Effector memory CD8-positive, alpha-beta T cell (primary cell): ENCODE measurements around the gene EVA1C.
"Not testable (repeated sequence)": the region's sequence is repeated elsewhere in the genome, so short reads cannot be mapped to it uniquely, and the experiment has no call there.

Experiments
- ATAC-seq: fragments of 150-1000 bp; cut with Tn5 transposase; replicated peaks from 2 replicates; pipeline ENCODE4 v1.10.0; 2021; ENCODE audit warnings: mild to moderate bottlenecking, moderate library complexity
- DNase-seq, 3 experiments: peaks; one replicate each; pipeline ENCODE4 v3.0.0; 2021
- H3K27ac Mint-ChIP-seq, 2 donors: one replicate each; pipeline ENCODE4 v1.8.0; 2022; ENCODE audit warnings: mild to moderate bottlenecking in 2 of 2, mixed read lengths in 2 of 2, moderate library complexity in 2 of 2
- H3K27me3 Mint-ChIP-seq, 2 donors: one replicate each; pipeline ENCODE4 v1.8.0; 2022; ENCODE audit warnings: mixed read lengths in 2 of 2
- H3K36me3 Mint-ChIP-seq: one replicate; pipeline ENCODE4 v1.8.0; 2022; ENCODE audit warnings: mild to moderate bottlenecking, moderate library complexity, mixed read lengths; ENCODE audit not compliant: insufficient read depth
- H3K4me1 Mint-ChIP-seq, 2 donors: one replicate each; pipeline ENCODE4 v1.8.0; 2022; ENCODE audit warnings: low read depth in 2 of 2, mixed read lengths in 2 of 2
- H3K4me3 Mint-ChIP-seq, 2 donors: one replicate each; pipeline ENCODE4 v1.8.0; 2022; ENCODE audit warnings: mild to moderate bottlenecking in 2 of 2, mixed read lengths in 2 of 2, moderate library complexity in 2 of 2
- H3K9me3 Mint-ChIP-seq, 2 donors: one replicate each; pipeline ENCODE4 v1.8.0; 2022; ENCODE audit warnings: mixed read lengths in 2 of 2

EVA1C gene

DNA sequence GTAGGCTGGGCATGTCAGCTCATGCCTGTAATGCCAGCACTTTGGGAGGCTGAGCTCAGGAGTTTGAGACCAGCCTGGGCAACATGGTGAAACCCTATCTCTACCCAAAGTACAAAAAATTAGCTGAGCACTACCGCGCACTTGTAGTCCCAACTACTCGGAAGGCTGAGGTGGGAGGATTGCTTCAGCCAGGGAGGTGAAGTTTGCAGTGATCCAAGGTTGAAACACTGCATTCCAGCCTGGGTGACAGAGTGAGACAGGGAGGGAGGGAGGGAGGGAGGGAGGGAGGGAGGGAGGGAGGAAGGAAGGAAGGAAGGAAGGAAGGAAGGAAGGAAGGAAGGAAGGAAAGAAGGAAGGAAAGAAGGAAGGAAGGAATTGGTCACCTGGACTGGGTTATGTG lies 119.1 kb downstream of the EVA1C start:
- not testable (repeated sequence) for H3K27me3 Mint-ChIP-seq, H3K36me3 Mint-ChIP-seq, DNase-seq, H3K9me3 Mint-ChIP-seq, H3K4me3 Mint-ChIP-seq, ATAC-seq
- Mint-ChIP-seq H3K27ac (peak overlapping the region in 1 of 2 donors; percentile 13), H3K4me1 (peaks cover 5 to 22% of the 10 kb centered on the region in 2 donors)

DNA sequence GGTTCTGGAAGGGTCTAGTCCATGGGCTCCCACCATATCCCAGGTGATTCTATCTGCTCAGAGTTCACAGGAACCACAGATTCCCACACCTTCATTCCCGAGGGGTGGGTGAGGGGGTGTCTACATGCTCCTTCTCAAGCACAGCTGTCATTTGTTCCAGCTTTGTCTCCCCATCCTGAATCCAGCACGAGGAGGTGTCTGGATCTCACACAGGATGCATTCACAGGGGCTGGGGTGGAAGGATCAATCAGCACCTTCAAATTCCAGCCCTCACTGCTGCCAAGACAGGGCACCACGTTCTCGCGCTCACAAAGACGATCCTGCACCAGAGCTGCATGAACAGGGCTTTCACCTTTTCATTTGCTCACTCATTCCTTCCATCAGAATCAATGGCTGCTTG lies 120.1 kb downstream of the EVA1C start:
- no peak for DNase-seq
- Mint-ChIP-seq H3K9me3 (no peaks in the 10 kb centered on the region), H3K4me3 (no peak overlapping the region), H3K36me3 (peaks cover 6% of the 10 kb centered on the region), H3K27ac (no peak overlapping the region), H3K27me3 (no peaks in the 10 kb centered on the region), H3K4me1 (peaks cover 16 to 32% of the 10 kb centered on the region in 2 donors)
- ATAC-seq = no peak

DNA sequence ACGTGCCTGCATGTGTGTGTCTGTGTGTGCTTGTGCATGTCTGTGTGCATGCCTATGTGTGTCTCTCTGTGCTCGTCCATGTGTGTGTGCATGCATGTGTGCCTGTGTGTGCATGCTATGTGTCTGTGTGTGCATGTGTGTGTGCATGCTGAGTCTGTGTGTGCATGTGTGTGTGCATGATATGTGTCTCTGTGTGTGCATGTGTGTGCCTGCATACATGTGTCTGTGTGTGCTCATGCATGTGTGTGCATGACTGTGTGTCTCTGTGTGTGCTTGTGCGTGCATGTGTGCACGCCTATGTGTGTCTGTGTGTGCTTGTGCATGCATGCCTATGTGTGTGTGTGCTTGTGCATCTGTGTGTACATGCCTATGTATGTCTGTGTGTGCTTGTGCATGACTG lies 120.5 kb downstream of the EVA1C start:
- Mint-ChIP-seq H3K27me3 (no peaks in the 10 kb centered on the region), H3K4me1 (peaks cover 16 to 30% of the 10 kb centered on the region in 2 donors), H3K9me3 (no peaks in the 10 kb centered on the region), H3K4me3 (no peak overlapping the region), H3K27ac (no peak overlapping the region), H3K36me3 (peaks cover 6% of the 10 kb centered on the region)
- no peak for ATAC-seq
- no peak for DNase-seq

DNA sequence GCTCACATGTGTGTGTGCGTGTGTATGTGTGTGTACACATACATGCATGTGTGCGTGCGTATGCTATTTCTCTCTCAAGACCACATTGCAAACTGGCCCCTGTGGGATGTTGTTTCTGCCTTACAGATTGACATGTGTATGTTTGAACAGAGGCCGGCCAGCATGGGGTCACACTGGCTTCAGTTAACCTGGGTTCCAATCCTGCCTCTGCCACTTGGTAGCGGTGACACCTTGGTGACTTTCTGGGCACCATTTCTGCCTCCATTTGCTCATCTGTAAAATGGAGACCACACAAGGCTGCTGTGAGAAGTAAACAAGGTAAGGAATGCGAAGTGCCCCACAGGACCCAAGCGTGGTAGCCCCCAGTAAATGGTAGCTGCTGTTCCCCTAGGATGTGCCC lies 121.1 kb downstream of the EVA1C start:
- ATAC-seq (no peak), DNase-seq (no peak)
- peaks cover 6% of the 10 kb centered on the region for H3K36me3 Mint-ChIP-seq
- H3K27me3 Mint-ChIP-seq = no peaks in the 10 kb centered on the region
- H3K9me3 Mint-ChIP-seq = no peaks in the 10 kb centered on the region
- H3K4me1 Mint-ChIP-seq = peaks cover 16 to 33% of the 10 kb centered on the region in 2 donors
- no peak overlapping the region for H3K4me3 Mint-ChIP-seq
- H3K27ac Mint-ChIP-seq = no peak overlapping the region

DNA sequence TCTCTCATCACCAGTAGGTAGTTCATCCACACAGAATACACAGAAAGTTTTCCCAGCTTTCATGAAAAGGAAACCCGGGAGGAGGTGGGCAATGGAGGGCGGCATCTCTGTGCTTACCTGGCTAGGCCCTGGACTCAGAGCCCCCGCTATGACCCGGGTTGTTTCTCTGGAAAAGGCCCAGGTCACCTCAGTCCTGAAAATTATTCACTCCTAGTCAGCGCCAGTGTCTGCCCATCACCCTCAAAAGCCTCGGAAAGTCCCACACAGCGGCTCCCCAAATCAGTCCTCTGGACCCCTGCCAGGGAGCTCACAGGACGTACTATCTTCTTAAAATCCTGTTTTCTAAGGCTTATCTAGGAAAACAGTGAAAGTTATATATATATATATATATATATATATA lies 121.6 kb downstream of the EVA1C start:
- Mint-ChIP-seq H3K36me3 (peaks cover 6% of the 10 kb centered on the region), H3K27me3 (no peaks in the 10 kb centered on the region), H3K9me3 (no peaks in the 10 kb centered on the region), H3K4me1 (peaks cover 20 to 38% of the 10 kb centered on the region in 2 donors), H3K27ac (no peak overlapping the region), H3K4me3 (no peak overlapping the region)
- ATAC-seq = no peak
- DNase-seq = no peak

DNA sequence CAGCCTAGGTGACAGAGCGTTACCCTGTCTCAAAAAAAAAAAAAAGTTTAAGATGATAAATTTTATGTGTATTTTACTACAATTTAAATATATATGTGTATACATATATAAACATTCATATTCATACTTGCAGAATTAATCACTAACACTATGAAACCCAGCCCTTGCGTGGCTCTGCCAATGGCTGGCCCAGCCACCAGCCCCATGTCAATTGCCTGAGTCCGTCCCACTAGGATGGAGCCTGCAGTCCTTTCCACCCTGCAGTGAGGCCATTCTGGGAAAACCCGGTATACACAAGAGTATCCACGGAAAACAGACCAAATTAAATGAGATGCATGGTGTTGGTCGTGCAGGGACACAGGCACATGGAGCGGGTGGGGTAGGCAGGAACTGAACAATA lies 123.1 kb downstream of the EVA1C start:
- peaks cover 6% of the 10 kb centered on the region for H3K36me3 Mint-ChIP-seq
- peaks cover 17 to 42% of the 10 kb centered on the region in 2 donors for H3K4me1 Mint-ChIP-seq
- ATAC-seq (no peak), DNase-seq (no peak)
- no peaks in the 10 kb centered on the region for H3K27me3 Mint-ChIP-seq
- H3K27ac Mint-ChIP-seq = no peak overlapping the region
- H3K4me3 Mint-ChIP-seq = no peak overlapping the region
- H3K9me3 Mint-ChIP-seq = no peaks in the 10 kb centered on the region

DNA sequence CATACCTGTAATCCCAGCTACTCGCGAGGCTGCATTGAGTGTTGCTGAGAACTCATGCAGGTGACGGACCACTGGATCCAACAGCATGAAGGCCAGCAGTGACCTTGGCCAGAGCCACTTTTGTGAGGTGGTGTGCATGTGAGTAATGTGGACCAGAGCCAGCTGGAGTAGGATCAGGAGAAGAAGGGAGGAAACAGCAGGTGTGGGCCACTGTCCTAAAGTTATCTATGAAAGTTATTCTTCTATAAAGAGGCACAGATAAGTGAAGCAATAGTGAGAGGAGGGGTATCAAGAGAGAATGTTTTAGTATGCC lies 125.0 kb downstream of the EVA1C start:
- Mint-ChIP-seq H3K4me1 (peaks cover 17 to 38% of the 10 kb centered on the region in 2 donors), H3K9me3 (no peaks in the 10 kb centered on the region), H3K4me3 (peak overlapping the region in 1 of 2 donors; percentile 35), H3K36me3 (peaks cover 8% of the 10 kb centered on the region), H3K27ac (peak overlapping the region in 1 of 2 donors; percentile 84), H3K27me3 (no peaks in the 10 kb centered on the region)
- ATAC-seq (no peak), DNase-seq (no peak)

DNA sequence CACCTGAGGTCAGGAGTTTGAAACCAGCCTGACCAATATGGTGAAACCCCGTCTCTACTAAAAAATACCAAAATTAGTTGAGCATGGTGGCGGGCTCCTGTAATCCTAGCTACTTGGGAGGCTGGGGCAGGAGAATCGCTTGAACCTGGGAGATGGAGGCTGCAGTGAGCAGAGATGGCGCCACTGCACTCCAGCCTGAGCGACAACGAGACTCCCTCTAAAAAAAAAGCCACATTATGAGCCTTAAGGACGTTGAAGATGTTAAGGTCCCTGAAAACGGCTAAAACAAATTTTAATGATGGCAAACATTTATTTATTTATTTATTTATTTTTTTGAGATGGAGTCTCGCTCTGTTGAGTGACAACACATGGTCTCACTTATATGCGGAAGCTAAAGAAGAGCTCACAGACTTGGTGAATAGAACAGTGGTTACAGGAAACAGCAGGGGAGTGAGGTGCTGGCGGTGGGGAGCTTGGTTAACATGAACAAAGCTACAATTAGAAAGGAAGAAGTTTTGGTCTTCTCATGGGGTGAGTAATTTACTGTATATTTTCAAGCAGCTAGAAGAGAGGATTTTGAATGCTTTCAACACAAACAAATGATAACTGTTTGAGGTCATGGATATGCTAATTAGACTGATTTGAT lies 125.8 kb downstream of the EVA1C start:
- DNase-seq (peak; percentile 29 to 35 (median 33)), ATAC-seq (peak; percentile 99)
- H3K4me3 Mint-ChIP-seq = peak overlapping the region; percentile 32
- peaks cover 9% of the 10 kb centered on the region for H3K36me3 Mint-ChIP-seq
- H3K4me1 Mint-ChIP-seq = peaks cover 17 to 34% of the 10 kb centered on the region in 2 donors
- H3K27ac Mint-ChIP-seq = peak overlapping the region; percentile 7 to 84
- no peaks in the 10 kb centered on the region for H3K27me3 Mint-ChIP-seq
- H3K9me3 Mint-ChIP-seq = no peaks in the 10 kb centered on the region

DNA sequence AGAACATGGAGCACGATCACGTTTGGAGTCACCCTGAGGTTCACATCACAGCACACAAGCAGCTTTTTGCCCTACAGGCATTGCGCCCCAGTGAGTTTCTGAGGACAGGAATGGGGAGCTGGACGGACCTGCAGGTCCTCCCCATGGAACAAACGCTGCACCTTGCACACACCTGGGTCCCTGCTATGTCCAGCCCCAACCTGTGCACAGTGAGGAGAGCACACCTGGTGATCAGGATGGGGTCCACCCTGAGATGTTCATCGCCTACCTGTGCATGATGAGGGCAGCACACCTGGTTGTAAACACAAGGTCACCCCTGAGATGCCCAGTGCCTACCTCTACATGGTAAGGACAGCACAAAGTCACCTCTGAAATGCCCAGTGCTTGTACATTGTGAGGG lies 126.9 kb downstream of the EVA1C start:
- H3K4me1 Mint-ChIP-seq = peaks cover 17 to 32% of the 10 kb centered on the region in 2 donors
- no peaks in the 10 kb centered on the region for H3K27me3 Mint-ChIP-seq
- DNase-seq (no peak), ATAC-seq (no peak)
- no peak overlapping the region for H3K27ac Mint-ChIP-seq
- no peak overlapping the region for H3K4me3 Mint-ChIP-seq
- H3K9me3 Mint-ChIP-seq = no peaks in the 10 kb centered on the region
- H3K36me3 Mint-ChIP-seq = peaks cover 8% of the 10 kb centered on the region

DNA sequence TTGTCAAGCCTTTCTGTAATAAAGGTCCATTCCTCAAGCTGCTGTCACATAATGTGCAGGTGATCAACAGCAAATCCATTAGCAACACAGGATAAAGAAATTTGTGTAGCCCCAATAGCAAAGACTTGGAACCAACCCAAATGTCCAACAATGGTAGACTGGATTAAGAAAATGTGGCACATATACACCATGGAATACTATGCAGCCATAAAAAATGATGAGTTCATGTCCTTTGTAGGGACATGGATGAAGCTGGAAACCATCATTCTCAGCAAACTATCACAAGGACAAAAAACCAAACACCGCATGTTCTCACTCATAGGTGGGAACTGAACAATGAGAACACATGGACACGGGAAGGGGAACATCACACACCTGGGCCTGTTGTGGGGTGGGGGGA lies 130.6 kb downstream of the EVA1C start:
- H3K4me3 Mint-ChIP-seq, H3K27ac Mint-ChIP-seq, H3K9me3 Mint-ChIP-seq, H3K36me3 Mint-ChIP-seq, ATAC-seq, DNase-seq, H3K27me3 Mint-ChIP-seq: not testable (repeated sequence)
- peaks cover 11 to 21% of the 10 kb centered on the region in 2 donors for H3K4me1 Mint-ChIP-seq

DNA sequence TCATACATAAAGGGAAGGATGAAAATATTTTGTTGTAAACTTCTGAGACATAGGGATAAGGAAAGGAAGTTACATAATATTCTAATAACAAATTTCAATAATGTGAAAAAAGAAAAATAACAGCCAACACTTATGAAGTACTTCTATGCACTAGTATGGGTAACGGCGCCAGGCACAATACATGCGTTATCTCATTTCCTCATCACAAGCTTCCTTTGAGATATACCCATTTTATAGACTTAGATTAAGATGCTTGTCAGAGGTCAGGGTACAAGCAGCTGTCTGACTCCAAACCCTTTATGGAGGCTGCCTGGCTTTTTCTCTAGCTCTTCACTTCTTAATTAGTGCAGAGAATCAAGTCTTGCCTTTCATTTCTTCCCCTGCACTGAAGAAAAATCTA lies 131.5 kb downstream of the EVA1C start:
- H3K9me3 Mint-ChIP-seq = no peaks in the 10 kb centered on the region
- no peak overlapping the region for H3K4me3 Mint-ChIP-seq
- no peaks in the 10 kb centered on the region for H3K27me3 Mint-ChIP-seq
- DNase-seq = no peak
- H3K36me3 Mint-ChIP-seq = peaks cover 3% of the 10 kb centered on the region
- no peak overlapping the region for H3K27ac Mint-ChIP-seq
- H3K4me1 Mint-ChIP-seq = peaks cover 9 to 15% of the 10 kb centered on the region in 2 donors
- ATAC-seq = no peak

DNA sequence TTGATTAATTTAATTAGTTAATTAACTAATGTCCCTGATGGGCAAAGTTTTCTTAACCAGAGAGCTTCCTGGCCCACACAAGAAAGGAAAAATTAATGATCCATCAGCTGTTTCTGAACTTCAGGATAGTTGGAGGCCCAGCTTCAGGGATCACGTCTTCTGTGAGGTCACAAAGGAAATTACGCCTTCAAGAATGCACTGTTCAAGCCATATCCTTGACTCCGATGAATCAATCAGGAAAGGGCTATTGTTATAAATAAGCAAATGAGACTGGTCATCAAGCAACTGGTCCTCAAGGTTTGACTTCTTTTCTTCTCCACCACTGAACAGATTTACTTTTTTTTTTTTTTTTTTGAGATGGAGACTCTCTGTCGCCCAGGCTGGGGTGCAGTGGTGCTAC lies 132.2 kb downstream of the EVA1C start:
- DNase-seq = no peak
- no peaks in the 10 kb centered on the region for H3K9me3 Mint-ChIP-seq
- no peaks in the 10 kb centered on the region for H3K27me3 Mint-ChIP-seq
- H3K36me3 Mint-ChIP-seq = peaks cover 3% of the 10 kb centered on the region
- H3K4me1 Mint-ChIP-seq = peaks cover 7 to 8% of the 10 kb centered on the region in 2 donors
- ATAC-seq = no peak
- H3K4me3 Mint-ChIP-seq = no peak overlapping the region
- H3K27ac Mint-ChIP-seq = peak overlapping the region in 1 of 2 donors; percentile 33

DNA sequence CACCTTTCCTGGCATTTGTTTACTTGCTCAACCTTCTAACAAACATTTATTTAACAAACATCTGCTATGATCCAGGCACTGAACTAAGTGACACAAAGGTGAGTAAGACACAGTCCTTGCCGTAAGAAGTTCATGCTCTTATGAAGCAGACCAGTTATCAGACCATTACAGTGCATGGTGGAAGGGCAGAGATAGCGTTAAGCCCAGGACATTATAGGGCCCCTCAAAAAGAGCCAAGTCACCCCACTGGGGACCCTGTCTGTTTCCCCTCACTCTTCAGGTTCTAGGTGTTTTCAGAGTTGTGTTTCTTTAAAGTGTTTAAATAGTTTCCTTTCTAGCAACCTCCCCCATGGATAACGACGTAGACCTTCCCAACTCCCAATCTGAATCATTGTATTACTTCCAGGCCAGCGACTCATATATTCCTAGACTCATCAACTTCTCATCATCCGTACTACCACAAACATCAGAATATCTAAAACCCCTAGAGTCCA lies 133.5 kb downstream of the EVA1C start:
- DNase-seq (no peak), ATAC-seq (no peak)
- peaks cover 3% of the 10 kb centered on the region for H3K36me3 Mint-ChIP-seq
- no peaks in the 10 kb centered on the region for H3K9me3 Mint-ChIP-seq
- H3K27me3 Mint-ChIP-seq = no peaks in the 10 kb centered on the region
- H3K27ac Mint-ChIP-seq = no peak overlapping the region
- H3K4me1 Mint-ChIP-seq = peaks cover 7 to 10% of the 10 kb centered on the region in 2 donors
- H3K4me3 Mint-ChIP-seq = no peak overlapping the region

DNA sequence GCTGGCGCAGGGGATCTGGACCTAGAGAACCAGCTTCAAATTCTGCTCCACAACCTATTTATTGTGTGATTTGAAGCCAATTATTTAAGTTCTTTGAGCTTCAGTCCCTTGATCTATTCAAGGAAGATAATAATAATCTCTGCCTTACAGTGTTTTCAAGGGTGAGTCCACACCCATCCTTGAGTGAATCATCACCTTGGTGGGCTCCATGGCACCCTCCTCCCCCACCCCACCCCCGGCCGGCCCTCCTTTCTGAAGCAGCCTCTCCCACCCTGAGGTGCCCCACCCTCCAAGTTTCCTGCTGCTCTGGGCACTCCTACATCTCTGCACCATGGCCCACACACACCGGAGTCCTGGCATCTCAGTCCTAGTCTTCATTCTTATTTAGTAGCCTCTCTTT lies 134.5 kb downstream of the EVA1C start:
- Mint-ChIP-seq H3K27me3 (no peaks in the 10 kb centered on the region), H3K4me1 (peaks cover 7 to 10% of the 10 kb centered on the region in 2 donors), H3K27ac (peak overlapping the region in 1 of 2 donors; percentile 69), H3K4me3 (no peak overlapping the region), H3K9me3 (no peaks in the 10 kb centered on the region), H3K36me3 (peaks cover 3% of the 10 kb centered on the region)
- ATAC-seq (no peak), DNase-seq (no peak)
